GM21786 (cell line): Measurements from ENCODE around the gene IPO13.
A peak's percentile ranks its signal among the peaks of the same experiment; 100 is the strongest.

Source experiments
- ATAC-seq: cut with Tn5 transposase; IDR thresholded peaks from one replicate; pipeline ENCODE4 v1.9.1; 2021; ENCODE audit not compliant: unreplicated experiment

The IPO13 gene

DNA sequence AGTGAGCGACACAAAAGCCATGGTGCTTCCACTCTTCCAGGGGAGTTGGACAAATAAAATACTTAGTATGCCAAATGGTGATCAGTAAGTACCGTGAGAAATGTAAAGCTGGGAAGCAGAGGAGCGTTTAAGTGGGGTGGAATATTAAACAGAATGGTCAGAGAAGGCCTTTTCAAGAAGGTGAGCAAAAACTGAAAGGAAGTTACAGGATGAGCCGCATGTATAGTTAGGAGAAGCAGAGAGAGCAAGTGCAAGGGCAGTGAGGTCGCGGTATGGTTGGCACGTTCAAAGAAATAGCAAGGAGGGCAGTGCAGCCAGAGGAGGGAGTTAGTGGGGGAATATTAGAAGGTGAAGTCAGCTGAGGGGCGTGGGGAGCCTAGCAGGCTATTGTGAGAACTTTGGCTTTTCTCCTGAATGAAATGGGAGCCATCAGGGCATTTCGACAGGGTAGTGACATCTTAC is 27.3 kb downstream of the IPO13 start:
- ATAC-seq, result no peak

- peak; percentile 67 for ATAC-seq
Measured at GRCh38 chr1:43974443-43975248, 27.9 kb downstream of the IPO13 start, which contains the start of gene ATP6V0B. Gene ATP6V0B, plus strand, starts transcription at chr1:43974960. Its CDS starts 81 bp downstream, at chr1:43975041.

DNA sequence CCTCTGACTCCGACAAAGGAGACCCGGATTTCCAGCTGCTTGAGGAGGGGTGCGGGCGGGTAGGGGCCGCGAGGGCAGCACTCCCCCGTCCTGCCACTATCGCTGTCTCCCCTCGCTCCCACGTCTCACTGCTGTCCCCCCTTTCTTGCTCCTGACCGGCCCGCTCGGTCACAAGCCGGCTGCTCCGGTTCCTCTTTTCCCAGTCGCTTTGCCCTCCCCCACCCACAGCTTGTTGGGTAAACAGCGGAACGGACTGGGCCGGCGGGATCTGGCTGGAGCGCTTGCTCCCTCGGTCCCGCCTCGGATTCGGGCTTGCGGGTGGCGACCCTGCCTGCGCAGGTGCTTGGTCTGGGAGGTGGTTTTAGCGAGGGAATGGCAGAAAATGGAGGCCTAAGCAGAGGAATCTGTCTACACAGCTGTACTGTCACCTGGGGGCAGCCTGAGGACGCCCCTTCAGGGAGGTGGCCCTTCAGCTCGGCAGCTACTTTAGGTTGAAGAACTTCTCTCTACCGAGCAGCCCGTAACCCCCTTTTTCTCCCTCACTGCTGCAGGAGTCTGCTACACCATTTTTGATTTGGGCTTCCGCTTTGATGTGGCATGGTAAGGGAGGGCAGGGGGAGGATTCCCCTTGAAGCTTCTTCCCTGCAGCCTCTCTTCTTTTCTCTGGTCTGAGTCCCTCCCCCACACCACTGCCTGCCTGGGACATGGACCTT is 28.7 kb downstream of the IPO13 start:
- ATAC-seq, result no peak

DNA sequence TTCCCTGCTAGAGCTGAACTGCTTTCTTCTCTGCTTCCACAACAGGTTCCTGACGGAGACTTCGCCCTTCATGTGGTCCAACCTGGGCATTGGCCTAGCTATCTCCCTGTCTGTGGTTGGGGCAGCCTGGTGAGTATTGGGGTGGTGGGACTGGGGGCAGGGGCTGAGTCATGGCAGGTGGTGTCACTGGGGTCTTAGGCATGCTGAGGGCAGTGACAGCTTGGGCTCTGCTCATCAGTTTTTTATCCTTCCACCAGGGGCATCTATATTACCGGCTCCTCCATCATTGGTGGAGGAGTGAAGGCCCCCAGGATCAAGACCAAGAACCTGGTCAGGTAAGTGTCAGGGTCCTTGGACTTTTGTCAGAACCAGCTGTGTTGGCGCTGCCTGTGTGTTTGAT is 29.3 kb downstream of the IPO13 start:
- ATAC-seq, result no peak

- ATAC-seq, result no peak
Measured at GRCh38 chr1:43976890-43977289, 30.1 kb downstream of the IPO13 start.

DNA sequence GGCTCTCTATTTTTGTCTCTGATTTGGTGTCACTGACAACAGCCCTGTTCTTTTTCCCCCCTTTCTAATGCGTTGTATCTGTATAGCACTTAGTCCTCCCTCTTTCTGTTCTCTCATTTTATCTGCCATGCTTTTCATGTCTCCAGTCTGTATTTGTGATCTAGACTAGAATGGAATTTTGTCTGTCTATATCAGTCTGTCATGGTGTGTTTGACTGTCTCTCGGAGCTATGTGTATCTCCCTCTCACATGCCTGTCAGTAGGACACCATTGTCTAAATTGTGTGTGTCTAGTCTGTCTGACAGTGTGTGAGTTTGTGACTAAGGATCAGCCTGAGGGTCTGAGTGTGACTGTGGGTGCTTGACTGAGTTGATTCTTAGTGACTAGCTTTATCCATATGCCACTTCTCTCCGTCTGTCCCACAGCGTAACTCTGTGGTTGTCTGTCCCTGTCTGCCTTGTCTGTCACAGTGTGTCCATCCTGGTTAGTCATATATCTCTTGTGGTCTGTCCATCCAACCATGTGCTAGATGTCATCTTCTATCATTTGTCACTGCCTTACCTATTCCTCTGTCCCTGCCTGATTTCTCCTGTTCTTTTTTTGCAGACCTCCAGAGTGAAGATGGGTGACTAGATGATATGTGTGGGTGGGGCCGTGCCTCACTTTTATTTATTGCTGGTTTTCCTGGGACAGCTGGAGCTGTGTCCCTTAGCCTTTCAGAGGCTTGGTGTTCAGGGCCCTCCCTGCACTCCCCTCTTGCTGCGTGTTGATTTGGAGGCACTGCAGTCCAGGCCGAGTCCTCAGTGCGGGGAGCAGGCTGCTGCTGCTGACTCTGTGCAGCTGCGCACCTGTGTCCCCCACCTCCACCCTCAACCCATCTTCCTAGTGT is 30.9 kb downstream of the IPO13 start:
- no peak for ATAC-seq

DNA sequence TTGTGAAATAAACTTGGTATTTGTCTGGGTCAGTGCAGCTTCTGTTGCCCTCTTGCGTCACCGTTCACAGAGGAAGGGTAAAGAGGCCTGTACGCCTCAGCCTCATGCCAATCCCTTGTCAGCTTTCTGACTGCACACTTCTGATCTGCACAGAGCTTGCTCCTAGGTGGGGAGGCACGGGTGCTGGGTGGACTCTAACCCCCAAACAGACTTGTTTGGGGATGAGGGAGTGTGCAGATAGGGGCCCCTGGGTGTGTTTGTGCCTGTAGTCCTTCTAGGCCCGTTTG is 31.5 kb downstream of the IPO13 start:
- ATAC-seq, result no peak

GRCh38 chr1:43978551-43979260 is 32.0 kb downstream of the IPO13 start, which contains the start of gene B4GALT2:
Gene B4GALT2, plus strand, starts transcription at chr1:43979210. Its CDS starts 1,951 bp downstream, at chr1:43981161.
- no peak for ATAC-seq

DNA sequence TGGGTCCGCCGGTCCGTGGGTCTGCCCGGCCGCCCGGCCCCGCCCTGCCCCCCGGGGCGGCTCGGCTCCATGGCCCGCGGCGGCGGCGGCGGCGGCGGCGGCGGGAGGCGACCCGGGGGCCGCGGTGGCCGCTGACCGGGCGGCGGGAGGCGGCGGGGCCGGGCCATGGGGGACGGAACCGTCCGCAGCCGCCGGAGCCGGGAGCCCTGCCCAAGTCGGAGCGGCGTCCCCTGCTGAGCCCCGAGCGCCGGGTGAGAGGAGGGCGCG is 32.4 kb downstream of the IPO13 start:
- no peak for ATAC-seq

GRCh38 chr1:43979528-43980254 is 32.9 kb downstream of the IPO13 start:
- no peak for ATAC-seq

DNA sequence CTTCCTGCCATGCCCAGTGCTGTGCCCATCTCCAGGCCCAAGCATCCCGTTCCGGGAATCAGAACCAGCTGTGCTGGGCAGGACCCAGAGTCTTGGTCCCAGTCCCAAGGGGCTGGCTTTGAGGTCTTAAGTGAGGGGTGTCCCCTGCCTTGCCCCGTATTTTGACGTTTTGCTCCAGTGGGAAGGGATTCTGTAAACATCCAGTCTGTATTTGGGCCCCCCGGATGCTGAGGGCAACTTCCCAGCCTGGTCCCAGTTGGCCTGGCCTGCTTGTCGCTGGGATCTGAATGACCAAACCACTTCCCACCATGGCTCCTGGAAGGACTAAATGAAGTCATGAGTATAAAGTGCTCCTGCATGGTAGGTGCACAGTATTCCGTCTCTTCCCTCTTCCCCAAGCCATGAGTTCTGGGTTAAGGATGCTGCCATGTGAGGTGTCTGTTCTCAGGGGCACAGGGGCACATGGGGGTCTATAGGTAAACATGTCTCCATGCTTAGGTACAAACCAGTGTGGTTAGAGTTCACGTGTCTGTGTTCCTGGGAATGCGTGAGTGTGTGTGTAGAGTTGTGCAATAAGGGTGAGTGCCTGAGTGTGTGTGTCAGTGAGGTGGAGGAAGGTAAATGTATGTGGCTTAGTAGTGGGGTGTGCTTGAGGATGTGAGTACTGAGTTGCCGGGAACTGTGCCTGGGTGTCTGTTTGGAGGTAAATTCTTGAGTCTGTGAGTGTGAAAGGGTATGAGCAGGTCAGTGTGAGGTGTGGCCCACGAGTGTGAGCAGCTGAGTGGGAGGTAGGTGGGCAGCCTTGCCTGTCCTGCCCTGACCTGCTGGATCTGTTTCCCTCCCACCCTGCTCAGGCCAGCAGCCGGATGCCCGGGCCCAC is 33.7 kb downstream of the IPO13 start:
- ATAC-seq, result no peak

DNA sequence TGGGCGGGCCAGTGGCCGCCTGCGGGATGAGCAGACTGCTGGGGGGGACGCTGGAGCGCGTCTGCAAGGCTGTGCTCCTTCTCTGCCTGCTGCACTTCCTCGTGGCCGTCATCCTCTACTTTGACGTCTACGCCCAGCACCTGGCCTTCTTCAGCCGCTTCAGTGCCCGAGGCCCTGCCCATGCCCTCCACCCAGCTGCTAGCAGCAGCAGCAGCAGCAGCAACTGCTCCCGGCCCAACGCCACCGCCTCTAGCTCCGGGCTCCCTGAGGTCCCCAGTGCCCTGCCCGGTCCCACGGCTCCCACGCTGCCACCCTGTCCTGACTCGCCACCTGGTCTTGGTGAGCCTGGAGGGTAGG is 34.4 kb downstream of the IPO13 start:
- ATAC-seq, result no peak

DNA sequence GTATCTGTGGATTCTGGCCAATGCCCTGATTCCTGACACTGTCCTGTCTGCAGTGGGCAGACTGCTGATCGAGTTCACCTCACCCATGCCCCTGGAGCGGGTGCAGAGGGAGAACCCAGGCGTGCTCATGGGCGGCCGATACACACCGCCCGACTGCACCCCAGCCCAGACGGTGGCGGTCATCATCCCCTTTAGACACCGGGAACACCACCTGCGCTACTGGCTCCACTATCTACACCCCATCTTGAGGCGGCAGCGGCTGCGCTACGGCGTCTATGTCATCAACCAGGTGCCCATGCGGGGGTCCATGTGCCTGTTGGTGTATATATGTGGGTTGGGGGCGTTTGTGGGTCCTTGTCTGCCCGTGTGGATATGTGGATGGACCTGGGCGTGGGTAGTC is 34.9 kb downstream of the IPO13 start:
- no peak for ATAC-seq

GRCh38 chr1:43982241-43982640 is 35.5 kb downstream of the IPO13 start:
- no peak for ATAC-seq

GRCh38 chr1:43982808-43983207 is 36.1 kb downstream of the IPO13 start:
- ATAC-seq, result no peak

GRCh38 chr1:43983253-43983899 is 36.6 kb downstream of the IPO13 start:
- ATAC-seq, result no peak

DNA sequence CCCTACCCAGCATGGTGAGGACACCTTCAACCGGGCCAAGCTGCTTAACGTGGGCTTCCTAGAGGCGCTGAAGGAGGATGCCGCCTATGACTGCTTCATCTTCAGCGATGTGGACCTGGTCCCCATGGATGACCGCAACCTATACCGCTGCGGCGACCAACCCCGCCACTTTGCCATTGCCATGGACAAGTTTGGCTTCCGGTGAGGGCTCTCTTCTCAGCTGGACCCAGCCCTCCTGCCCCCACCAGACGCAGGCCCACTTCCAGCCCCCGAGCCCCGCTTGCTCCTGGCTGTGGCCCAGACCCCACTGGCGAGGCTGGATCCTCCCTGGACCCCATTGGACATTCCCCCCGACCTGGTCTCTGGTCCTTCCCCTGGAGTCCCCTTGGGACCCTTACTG is 38.1 kb downstream of the IPO13 start:
- ATAC-seq, result no peak

GRCh38 chr1:43985984-43986595 is 39.3 kb downstream of the IPO13 start:
- ATAC-seq, result no peak

GRCh38 chr1:43986712-43987111 is 40.0 kb downstream of the IPO13 start:
- no peak for ATAC-seq
